ENCODE results near the gene KIF22.

DNA sequence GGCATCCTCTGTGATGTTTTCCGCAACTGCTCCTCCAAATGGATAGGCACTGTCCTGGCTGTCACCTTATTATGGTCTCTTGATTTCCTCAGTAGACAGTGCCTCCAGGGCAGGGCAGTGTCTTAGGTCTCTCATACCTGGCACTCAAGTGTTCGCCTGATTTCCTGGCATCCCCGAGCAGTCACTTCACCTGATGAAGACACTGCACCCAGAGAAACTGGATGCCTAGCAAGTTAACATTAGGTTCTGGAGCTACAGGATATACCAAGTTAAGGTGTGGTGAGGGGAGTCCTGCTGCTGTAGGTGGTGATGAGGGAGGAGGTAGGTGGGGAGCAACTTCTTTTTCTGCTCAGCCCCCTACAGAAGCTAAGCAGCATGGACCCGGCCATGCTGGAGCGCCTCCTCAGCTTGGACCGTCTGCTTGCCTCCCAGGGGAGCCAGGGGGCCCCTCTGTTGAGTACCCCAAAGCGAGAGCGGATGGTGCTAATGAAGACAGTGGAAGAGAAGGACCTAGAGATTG lies 11.9 kb downstream of the KIF22 start:
- TF ChIP-seq RFX5 (IDR thresholded peaks at IDR 0.05; ENCODE audit: low read length) (no peak), YY1 (IDR thresholded peaks at IDR 0.05; ENCODE audit: low read depth) (no peak), TEAD4 (IDR thresholded peaks at IDR 0.05; ENCODE audit: borderline replicate concordance, insufficient read depth) (no peak), TAF1 (IDR thresholded peaks at IDR 0.05; ENCODE audit: borderline replicate concordance, low read depth, low read length) (no peak), POLR2AphosphoS5 (IDR thresholded peaks at IDR 0.05; ENCODE audit: low read depth, low read length) (no peak), FOXJ3 (CRISPR knock-in tag; IDR thresholded peaks at IDR 0.05) (no peak), TCF12 (IDR thresholded peaks at IDR 0.05) (no peak), EP300 (IDR thresholded peaks at IDR 0.05; ENCODE audit: borderline replicate concordance in 1 of 2, low read depth in 1 of 2, low read length in 1 of 2) (no peak), GABPA (IDR thresholded peaks at IDR 0.05; ENCODE audit: low read depth) (no peak)
- TF ChIP-seq, protein P1, sequence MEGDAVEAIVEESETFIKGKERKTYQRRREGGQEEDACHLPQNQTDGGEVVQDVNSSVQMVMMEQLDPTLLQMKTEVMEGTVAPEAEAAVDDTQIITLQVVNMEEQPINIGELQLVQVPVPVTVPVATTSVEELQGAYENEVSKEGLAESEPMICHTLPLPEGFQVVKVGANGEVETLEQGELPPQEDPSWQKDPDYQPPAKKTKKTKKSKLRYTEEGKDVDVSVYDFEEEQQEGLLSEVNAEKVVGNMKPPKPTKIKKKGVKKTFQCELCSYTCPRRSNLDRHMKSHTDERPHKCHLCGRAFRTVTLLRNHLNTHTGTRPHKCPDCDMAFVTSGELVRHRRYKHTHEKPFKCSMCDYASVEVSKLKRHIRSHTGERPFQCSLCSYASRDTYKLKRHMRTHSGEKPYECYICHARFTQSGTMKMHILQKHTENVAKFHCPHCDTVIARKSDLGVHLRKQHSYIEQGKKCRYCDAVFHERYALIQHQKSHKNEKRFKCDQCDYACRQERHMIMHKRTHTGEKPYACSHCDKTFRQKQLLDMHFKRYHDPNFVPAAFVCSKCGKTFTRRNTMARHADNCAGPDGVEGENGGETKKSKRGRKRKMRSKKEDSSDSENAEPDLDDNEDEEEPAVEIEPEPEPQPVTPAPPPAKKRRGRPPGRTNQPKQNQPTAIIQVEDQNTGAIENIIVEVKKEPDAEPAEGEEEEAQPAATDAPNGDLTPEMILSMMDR (IDR thresholded peaks at IDR 0.05), result no peak

Data from SK-N-SH (cell line).